ENCODE results near the gene RBP3.

The RBP3 gene

GRCh38 chr10:47348661-47349470 is 703 bp downstream of the RBP3 start:
- H3K4me2 ChIP-seq (ENCODE audit: low read length) = no peak overlapping the region
- H3K9ac ChIP-seq (ENCODE audit: low read length) = no peak overlapping the region
- no peak overlapping the region for H3K27ac ChIP-seq (ENCODE audit: low read length)
- TF ChIP-seq EZH2phosphoT487 (IDR thresholded peaks at IDR 0.05; ENCODE audit: low read depth) = no peak
- no peak for TF ChIP-seq CTCF (IDR thresholded peaks at IDR 0.05; ENCODE audit: low read depth, low read length)
- H4K20me1 ChIP-seq (ENCODE audit: insufficient read depth, low read length) = no peaks in the 10 kb centered on the region
- H3K4me1 ChIP-seq (ENCODE audit: low read length) = no peaks in the 10 kb centered on the region
- no peaks in the 10 kb centered on the region for H3K36me3 ChIP-seq (replicated peaks; ENCODE audit: low read depth, low read length)
- H3K27me3 ChIP-seq (ENCODE audit: low read depth, low read length) = no peaks in the 10 kb centered on the region
- H3K9me3 ChIP-seq (ENCODE audit: insufficient read depth, low read length) = no peaks in the 10 kb centered on the region
- no peak overlapping the region for H3K4me3 ChIP-seq (ENCODE audit: low read length)
- H3K79me2 ChIP-seq (ENCODE audit: low read length) = no peaks in the 10 kb centered on the region
- H2AFZ ChIP-seq (ENCODE audit: low read depth, low read length) = no peak overlapping the region

GRCh38 chr10:47349516-47349915 is 1.4 kb downstream of the RBP3 start:
- Histone ChIP-seq H3K36me3 (replicated peaks; ENCODE audit: low read depth, low read length) (no peaks in the 10 kb centered on the region), H3K27me3 (ENCODE audit: low read depth, low read length) (no peaks in the 10 kb centered on the region), H3K4me1 (ENCODE audit: low read length) (no peaks in the 10 kb centered on the region), H3K79me2 (ENCODE audit: low read length) (no peaks in the 10 kb centered on the region), H3K9ac (ENCODE audit: low read length) (no peak overlapping the region), H3K4me2 (ENCODE audit: low read length) (no peak overlapping the region), H2AFZ (ENCODE audit: low read depth, low read length) (no peak overlapping the region), H4K20me1 (ENCODE audit: insufficient read depth, low read length) (no peaks in the 10 kb centered on the region), H3K27ac (ENCODE audit: low read length) (no peak overlapping the region), H3K4me3 (ENCODE audit: low read length) (no peak overlapping the region), H3K9me3 (ENCODE audit: insufficient read depth, low read length) (no peaks in the 10 kb centered on the region)
- TF ChIP-seq EZH2phosphoT487 (IDR thresholded peaks at IDR 0.05; ENCODE audit: low read depth) = no peak

- H3K9me3 ChIP-seq (ENCODE audit: insufficient read depth, low read length) = no peaks in the 10 kb centered on the region
- H3K27me3 ChIP-seq (ENCODE audit: low read depth, low read length) = no peaks in the 10 kb centered on the region
- no peak overlapping the region for H2AFZ ChIP-seq (ENCODE audit: low read depth, low read length)
- no peak overlapping the region for H3K4me2 ChIP-seq (ENCODE audit: low read length)
- no peaks in the 10 kb centered on the region for H3K36me3 ChIP-seq (replicated peaks; ENCODE audit: low read depth, low read length)
- H3K27ac ChIP-seq (ENCODE audit: low read length) = no peak overlapping the region
- no peaks in the 10 kb centered on the region for H4K20me1 ChIP-seq (ENCODE audit: insufficient read depth, low read length)
- TF ChIP-seq EZH2phosphoT487 (IDR thresholded peaks at IDR 0.05; ENCODE audit: low read depth) = no peak
- TF ChIP-seq CTCF (IDR thresholded peaks at IDR 0.05; ENCODE audit: low read depth, low read length) = no peak
- H3K9ac ChIP-seq (ENCODE audit: low read length) = no peak overlapping the region
- H3K79me2 ChIP-seq (ENCODE audit: low read length) = no peaks in the 10 kb centered on the region
- no peak overlapping the region for H3K4me3 ChIP-seq (ENCODE audit: low read length)
- no peaks in the 10 kb centered on the region for H3K4me1 ChIP-seq (ENCODE audit: low read length)
Observed at GRCh38 chr10:47349941-47350371, 1.8 kb downstream of the RBP3 start.

- H3K9me3 ChIP-seq (ENCODE audit: insufficient read depth, low read length) = no peaks in the 10 kb centered on the region
- no peaks in the 10 kb centered on the region for H3K36me3 ChIP-seq (replicated peaks; ENCODE audit: low read depth, low read length)
- no peak for TF ChIP-seq CTCF (IDR thresholded peaks at IDR 0.05; ENCODE audit: low read depth, low read length)
- no peak for TF ChIP-seq EZH2phosphoT487 (IDR thresholded peaks at IDR 0.05; ENCODE audit: low read depth)
- H4K20me1 ChIP-seq (ENCODE audit: insufficient read depth, low read length) = no peaks in the 10 kb centered on the region
- no peak overlapping the region for H3K4me2 ChIP-seq (ENCODE audit: low read length)
- H3K79me2 ChIP-seq (ENCODE audit: low read length) = no peaks in the 10 kb centered on the region
- H3K4me1 ChIP-seq (ENCODE audit: low read length) = no peaks in the 10 kb centered on the region
- no peak overlapping the region for H2AFZ ChIP-seq (ENCODE audit: low read depth, low read length)
- no peak overlapping the region for H3K27ac ChIP-seq (ENCODE audit: low read length)
- H3K4me3 ChIP-seq (ENCODE audit: low read length) = no peak overlapping the region
- H3K27me3 ChIP-seq (ENCODE audit: low read depth, low read length) = no peaks in the 10 kb centered on the region
- H3K9ac ChIP-seq (ENCODE audit: low read length) = no peak overlapping the region
Observed at GRCh38 chr10:47350671-47351640, 2.8 kb downstream of the RBP3 start.
